Measurements from ENCODE around the gene SHISAL1. TPM values are rescaled to one million over a fixed set of nuclear protein-coding genes. Genes with fewer than 3 reads are reported as not detected.
"Not testable (repeated sequence)": the region's sequence is repeated elsewhere in the genome, so short reads cannot be mapped to it uniquely, and the experiment has no call there.

The SHISAL1 gene
- total RNA-seq, 1 experiment from 2014 or later = 0.32 TPM

DNA sequence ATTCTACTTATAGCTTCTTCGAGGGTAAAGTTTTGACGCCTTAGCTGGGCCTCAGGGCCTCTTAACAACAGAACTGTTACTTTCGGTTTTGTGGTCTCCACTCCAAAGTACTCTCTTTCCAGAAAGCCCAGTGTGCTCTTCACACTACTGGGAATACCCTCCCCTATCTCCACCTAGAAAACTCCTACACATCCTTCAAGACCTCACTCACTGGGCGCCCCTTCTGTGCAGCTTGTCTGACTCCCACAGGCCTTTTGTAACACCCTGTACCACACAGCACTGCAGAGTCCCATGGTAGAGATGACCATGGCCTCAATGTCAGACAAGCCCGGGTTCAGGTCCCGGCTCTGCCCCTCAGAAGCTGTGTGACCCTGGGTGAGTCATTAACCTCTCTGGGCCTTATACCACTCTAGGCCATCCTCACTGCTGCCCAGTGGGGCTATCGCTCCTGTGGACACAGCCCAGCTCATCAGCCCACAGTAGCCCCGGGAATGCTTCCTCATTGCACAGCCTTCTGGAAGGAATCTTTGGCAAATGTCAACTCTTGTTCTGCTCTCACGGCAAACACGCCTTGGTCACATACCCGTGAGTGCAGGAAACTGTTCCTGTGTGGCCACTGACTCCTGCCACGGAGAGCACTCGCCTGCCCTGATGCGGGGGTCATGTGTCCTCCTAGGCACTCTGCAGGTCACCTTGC, 51.4 kb downstream of the SHISAL1 start:
- no peak for DNase-seq (ENCODE audit: low read depth)

DNA sequence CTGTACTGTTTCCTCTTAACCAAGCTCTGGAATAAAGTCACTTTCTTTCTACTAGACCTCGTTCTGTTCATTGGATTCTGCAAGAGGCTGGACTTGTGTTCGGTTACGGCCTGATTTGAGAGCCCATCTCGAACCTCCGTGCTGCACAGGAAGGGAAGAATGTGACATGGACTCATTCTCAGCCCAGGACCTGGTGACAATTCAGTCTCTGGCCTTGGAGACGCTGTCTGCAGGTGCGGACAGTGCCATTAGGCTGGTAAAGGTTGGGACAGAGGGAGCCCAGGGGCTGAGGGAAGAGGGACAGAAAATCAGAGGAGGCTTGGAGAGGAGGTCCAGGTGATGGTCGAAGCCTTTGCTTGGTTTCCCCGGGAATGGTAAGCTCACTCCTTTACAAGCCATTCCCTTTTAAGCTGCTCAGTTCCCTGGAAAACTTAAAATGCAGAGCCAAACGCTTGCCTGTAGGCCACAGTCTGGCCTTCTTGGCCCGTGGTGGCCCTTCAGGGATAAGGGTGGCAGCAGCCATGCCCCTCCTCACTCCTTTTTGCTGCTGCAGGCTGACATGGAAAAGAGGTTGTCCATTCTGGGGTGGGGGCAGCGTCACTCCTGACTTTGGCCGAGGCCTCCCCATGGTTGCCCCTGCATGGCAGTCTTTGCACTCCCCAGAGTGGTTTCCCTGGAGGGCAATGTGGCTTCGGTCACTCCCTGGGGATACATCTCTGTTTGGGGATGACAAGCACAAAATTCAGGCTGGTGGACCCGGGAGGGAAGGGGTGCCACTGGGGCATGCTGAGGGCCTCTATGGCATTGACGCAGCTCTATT, 52.3 kb downstream of the SHISAL1 start:
- no peak for DNase-seq (ENCODE audit: low read depth)

DNA sequence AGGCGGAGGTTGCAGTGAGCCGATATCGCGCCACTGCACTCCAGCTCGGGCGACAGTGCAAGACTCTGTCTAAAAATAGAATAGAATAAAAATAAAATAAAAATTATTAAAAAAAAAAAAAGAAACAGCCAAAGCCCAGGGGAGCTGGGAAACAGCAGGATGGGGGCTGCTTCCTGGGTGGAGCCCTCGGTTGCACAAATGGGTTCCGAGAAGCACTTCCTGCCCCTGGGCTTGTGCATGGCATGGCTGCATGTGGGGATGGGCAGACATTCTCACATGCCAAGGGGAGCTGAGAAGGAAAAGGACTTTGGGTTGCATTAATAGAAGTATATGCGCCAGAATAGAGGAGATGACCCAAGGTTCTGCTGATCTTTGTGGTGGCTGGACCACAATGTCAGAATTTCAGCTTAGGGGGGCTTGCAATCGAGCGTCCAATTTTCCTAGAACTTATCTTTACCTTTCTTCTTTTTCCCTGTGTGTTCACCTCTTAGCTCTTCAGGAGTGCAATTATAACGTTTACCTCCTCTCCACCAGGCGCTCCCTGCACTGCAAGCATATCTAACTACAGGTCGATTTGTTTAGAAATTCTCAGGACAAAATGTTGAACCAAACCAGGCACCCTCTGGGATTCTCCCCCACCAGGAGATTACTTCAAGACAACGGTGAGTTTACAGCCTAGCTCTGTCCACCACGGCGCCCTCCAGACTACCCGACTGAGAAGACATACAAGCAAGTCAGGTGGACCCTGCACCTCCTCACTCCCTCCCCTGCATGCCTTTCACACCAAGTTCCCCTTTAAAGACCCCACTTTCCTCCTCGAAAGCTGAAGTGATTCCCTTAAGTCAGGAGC, 53.2 kb downstream of the SHISAL1 start:
- DNase-seq (ENCODE audit: low read depth) = no peak

DNA sequence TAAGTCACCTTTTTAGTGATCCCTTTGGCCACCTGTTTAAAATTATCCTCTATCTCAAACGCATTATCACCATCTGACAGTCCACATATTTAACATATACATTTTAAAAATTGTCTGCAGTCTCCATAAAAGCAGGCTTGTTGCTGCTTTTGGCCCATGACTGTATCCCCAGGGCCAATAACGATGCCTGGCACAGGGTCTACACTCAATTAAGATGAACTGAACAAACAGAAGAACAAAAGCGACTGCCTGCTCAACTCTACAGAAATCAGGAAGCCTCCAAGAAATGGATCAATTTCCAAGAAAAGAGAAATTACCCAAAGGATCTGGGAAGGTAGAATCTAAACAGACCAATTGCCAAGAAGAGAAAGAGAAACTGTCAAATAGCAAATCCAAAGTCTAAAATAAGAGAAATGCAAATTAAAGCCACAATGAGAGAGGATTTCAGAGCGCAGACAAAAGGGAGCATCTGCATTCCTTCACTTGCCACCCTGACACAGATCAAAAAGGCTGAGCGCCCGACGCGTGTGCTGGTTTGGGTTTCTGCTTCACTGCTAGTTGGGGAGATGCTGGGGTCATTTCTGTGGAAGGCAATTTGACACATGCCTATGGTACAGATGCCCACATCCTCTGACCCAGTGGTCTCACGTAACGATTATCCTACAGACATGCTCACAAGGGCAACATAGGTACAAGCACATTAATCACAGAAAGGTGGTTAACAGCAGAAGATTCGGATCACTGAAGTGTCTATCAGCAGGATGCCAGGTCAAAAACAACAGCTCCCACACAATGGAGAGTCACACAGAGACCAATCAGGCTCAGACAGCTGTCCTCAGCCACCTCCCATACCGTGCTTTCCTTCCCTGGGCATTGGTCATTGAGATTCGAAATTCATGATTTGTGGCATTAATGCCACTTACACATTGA, 55.9 kb downstream of the SHISAL1 start:
- DNase-seq (ENCODE audit: low read depth) = no peak

DNA sequence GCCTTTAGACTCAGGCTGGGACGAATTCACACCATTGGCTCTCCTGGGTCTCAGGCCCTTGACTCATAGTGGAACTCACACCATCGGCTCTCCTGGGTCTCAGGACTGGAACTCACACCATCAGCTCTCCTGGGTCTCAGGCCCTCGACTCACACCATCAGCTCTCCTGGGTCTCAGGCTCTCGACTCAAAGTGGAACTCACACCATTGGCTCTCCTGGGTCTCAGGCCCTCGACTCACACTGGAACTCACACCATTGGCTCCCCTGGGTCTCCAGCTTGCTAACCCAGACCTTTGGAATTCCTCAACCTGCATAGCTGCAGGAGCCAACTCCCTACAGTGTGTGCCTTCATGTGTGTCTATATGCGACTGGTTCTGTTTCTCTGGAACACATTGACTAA, 56.7 kb downstream of the SHISAL1 start:
- no peak for DNase-seq (ENCODE audit: low read depth)

DNA sequence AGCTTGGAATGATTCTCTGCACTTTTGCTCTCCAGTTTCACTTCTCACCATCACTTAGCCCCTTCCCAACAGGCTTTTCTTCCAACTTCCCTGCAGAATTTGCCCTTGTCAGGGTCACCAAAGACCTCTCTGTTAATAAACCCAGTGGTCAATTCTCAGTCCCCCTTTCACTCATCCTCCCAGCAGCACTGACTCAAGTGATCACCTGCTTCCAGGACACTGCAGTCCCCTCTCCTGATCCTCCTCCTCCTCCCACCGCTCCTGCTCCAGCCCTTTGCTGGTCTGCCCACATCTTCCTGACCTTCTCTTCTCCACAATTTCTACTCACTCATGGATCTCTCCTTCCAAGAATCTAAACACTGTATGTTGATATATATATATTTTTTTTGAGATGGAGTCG, 57.9 kb downstream of the SHISAL1 start:
- DNase-seq (ENCODE audit: low read depth) = no peak

DNA sequence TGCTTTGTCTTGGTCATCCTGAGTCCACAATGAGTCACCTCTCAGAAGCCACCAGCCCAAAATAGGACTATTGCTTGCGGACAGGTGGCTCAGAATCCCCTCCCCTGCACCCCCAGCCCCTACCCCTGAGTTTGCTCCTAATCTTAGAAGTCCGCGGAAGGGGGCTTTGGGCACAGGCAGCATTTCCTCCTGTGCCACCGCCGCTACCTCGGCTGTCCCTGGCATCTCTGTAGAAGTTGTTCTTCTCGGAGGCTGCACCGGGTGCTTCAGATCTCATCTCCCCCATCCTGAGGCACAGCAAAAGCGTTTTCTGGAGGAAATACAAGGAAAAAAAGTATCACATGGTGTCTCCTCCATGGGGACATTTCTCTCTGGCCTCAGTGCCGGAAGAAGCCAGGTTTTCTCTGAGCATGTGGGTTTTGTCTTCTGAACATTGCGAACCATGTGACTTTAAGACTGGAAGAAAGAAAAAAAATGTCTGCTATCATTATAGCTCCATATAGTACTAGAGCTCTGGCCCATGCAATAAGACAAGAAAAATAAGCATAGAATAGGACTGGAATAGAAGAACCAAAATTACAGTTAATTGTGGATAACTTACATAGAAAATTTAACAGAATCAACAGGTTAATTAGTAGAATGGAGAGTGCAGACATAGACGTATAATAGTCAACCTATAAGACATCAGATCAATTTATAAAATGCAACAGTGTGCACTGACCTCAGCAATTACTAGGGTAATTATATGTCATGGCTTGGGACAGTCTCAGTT, 63.2 kb downstream of the SHISAL1 start:
- no peak for DNase-seq (ENCODE audit: low read depth)

DNA sequence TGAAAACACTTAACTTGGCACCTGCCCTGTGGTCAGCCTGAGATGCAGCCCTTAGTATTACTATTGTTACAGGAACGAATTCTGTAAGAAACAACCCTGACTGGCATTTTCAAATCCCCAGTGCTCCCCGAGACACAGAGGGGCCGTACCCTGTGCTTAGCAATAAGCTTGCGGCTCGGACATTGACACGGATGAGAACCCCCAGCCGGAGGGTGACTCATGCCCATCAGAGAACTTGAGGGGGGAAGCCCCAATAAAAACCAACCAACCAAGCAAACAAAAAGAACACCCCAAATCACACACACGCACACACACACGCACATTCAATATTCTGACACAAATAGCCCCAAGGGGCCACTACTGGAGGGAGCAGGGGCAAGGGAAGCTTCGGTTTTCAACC, 63.8 kb downstream of the SHISAL1 start:
- DNase-seq (ENCODE audit: low read depth) = peak; percentile 27

DNA sequence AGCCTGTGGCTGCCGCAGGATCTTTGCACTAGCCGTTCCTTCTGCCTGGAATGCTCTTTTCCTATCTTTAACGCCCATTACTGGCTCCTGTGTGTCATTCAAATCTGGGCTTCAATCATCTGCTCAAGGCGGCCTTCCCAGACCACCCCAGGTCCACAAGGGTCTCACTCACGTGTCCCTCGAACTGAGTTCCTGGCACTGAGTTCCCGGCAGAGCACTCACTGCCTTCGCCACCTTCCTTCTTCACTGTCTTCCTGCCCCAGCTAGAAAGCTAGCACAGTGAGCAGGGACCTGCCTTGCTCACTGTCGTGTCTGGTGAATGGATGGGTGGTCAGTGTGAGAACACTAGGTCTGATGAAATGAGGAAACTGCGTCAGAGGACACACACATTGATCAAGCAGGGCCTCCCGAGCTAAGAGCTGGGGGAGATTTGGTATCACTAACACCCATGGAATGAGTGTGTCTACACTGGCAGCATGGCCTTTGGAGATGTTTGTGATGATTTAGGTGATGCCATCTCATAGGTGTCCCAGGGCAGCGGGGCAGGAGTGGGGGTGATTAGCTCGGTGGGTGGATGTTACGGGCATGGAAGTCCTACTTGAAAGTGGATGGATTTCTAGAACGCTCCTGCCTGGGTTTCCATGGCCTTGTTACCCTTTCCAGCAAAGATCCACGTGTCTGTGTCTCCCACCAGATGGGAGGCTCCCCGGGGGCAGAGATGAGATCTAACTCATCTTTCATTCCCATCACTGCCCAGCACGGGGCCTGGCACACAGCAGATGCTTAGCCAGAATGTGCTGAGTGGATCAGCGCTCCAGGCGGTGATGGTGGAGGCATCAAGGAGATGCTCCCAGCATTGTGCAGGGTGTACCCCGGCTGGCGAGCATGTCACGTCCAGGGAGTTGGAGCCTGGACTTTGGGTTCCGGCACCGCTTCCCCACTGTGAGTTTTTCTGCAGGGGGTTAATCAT, 64.5 kb downstream of the SHISAL1 start:
- DNase-seq (ENCODE audit: low read depth) = no peak

DNA sequence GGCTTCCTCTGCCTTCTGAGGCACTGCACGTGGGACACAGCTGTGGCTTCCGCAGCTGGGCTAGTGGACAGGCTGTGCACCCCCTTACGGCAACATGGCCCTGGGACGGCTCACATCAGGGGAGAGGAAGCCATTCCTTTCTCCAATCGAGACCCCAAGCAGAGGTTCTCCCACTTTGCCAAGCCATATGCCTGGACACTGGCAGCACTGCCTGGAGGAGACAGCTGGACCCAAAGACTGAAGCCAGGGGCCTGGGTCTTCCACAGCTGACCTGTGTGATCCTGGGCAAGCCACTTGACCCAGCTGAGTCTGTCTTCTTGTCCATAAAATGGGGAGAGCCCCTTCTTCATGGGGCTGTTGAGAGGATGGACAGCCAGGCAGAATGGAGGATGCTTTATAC, 65.4 kb downstream of the SHISAL1 start:
- DNase-seq (ENCODE audit: low read depth) = no peak

DNA sequence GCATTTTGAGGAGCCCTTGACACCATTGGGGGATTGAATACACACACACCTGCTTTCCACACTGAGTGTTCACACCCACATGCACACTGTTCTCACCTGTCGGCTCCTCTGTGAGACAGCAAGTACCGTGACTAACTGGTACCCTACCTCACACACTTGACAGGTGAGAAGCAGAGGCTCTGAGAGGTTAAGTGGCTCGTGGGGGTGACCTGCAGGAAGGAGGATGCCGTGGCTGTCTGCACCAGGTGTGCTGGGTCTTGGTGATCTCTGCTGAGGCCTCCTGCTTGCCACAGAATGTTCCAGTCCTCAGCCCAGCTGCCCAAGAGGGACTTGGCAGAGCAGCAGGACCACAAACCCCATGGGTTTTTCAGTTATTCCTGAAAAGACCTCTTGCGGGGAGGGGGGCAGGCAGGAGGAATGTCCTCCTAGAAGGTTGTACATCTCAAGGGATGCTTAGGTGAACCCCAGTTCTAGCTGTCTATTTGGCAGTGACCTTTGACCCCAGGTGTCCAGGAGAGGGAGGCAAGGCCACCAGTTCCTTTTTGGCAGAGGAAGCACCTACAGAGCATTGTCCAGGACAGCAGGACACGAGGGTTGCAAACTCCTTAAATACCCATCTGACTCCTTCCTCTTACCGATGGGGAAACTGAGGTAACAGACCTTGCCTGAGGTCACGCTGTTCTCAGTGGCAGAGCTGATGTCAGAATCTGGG, 66.0 kb downstream of the SHISAL1 start:
- DNase-seq (ENCODE audit: low read depth) = no peak

DNA sequence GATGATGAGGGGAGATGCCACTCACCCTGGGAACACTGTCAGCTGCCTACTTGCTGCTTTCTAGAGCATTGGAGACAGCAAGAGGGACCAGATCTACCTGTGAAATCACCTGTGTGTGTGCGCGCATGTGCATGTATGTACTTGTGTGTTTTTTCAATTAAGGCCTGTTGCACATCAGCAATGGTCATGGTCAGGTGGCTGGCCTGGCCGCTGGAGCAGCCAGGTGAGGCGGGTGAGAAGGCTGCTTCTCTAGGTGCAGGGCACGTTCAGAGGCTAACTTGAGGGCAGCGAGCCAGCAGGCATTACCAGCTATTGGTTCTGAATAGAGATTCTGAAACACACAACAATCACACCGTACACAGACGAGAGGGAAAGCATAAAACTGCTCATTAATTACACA, 66.9 kb downstream of the SHISAL1 start:
- DNase-seq (ENCODE audit: low read depth) = no peak

DNA sequence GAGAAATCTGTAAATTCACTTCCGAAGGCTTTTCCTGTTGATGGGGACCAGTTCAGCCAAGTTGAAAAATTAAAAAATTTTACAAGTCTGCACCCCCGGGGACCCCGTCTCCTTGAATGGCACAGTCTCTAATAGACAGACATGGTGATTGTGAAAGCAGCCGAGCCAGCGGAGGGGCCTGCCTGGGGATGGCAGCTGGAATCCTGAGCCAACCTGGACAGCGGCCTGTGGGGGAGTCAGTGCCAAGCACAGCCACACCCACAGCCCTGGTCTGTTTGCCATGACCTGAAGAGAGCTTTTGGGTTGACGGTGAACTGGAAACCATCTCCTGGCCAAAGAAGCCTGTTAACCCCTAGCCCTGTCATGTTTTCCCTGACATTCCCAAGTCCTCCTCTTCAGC, 67.3 kb downstream of the SHISAL1 start:
- no peak for DNase-seq (ENCODE audit: low read depth)

DNA sequence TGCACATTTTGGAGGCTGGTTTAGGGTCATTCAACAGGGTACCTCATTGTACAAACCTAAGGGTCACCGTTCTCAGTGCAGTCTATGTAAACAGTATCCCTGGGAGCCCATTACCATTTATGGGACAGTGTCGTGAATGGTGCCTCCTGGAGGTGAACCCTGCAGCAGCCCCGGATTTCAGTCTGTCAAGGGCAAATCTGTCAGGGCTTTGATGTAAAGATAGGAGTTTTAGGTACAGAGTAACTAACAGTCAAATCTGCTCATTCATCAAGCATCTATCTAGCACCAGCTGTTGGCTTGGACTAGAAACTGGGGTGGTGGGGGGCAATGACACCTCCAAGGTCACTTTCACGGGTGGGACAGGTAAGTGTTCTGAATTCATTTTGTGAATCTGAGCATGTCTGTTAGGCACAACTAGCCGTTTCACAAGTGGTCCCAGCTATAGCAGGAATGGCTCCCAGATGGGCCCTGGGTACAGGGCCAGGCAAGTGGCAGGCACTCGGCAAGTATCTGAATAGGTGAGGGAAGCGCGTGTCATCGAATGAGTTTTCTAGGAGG, 68.4 kb downstream of the SHISAL1 start:
- no peak for DNase-seq (ENCODE audit: low read depth)

DNA sequence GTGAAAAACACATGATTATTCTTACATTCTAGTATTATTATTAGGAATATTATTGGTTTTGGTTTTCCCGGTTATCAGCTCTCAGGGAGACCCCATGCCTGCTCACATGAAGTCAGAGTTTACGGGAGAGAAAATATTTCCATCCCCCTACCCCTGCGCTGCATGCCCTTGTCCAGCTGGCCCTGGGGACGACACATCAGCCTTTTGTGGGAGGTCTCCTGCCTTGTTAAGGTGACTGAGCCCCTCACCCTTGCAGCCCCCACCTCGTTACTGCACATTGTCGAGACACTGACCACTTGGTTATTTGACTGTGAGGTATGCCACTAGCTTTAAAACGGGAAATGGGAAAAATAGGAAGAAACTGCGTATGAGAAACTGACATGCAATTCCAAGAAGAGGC, 69.0 kb downstream of the SHISAL1 start:
- DNase-seq (ENCODE audit: low read depth) = no peak

DNA sequence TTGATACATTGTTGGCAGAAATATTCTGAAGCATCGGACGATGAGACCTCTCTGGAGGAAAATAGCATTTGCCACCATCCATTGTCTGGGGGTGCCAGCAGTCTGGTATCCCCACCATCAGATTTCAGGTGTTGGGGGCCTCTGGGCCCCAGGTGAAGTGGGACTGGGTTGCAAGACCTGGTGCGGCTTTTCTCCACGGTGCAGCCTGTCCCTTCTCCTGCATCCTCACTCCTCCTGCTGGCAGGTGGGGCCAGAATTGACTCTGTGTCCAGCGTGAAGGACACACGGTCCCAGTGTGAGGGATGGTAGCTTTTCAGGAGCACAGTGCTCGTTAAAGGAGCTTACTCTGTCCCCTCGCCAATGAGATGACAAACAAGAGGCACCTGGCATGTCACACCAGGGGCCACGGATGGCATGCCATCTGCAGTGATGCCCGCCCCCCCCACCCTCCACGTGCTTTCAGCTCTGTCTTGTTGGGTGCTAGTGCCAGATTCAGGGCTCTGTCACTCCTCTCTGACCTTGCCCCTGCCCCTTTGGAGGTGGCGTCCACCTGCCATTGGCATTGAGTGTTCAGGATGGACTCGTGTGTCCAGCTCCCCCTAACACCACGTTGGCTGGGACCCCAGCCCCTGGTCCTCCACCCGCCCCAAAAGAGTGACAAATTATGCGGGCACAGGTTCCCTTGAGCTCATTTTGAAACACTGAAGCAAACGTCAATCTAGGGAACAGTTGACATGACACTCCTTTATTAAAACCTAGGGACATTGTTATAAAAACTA, 69.6 kb downstream of the SHISAL1 start:
- no peak for DNase-seq (ENCODE audit: low read depth)

DNA sequence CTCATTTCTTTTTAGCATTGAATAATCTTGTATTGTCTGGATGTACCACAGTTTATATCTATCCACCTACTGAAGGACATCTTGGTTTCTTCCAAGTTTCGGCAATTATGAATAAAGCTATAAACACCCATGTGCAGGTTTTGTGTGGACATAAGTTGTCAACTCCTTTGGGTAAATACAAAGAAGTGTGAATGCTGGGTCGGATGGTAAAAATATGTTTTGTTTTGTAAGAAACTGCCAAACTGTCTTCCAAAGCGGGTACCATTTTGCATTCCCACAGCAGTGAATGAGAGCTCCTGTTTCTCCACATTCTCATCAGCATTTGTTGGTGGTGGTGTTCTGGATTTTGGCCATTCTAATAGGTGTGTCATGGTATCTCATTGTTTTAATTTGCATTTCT, 71.6 kb downstream of the SHISAL1 start:
- DNase-seq (ENCODE audit: low read depth) = not testable (repeated sequence)

DNA sequence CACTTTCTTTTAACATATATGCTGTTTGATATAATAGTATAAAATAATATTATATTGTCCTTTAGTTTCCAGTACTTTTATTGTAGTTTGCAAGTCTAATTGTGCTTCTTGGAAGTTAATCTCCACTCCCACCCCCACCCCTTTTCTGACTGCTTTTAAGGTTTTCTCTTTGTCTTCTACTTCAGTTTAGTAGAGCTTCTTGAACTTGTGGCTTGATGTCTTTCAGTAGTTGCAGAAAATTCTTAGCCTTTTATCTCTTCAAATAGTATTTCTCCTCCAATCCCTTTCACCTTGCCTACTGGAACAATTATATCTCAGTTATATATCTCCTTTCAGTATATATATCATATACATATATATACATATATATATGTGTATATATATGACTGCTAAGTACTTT, 75.5 kb downstream of the SHISAL1 start:
- no peak for DNase-seq (ENCODE audit: low read depth)
